NCI-H1436 treated with DMSO at 0.1 percent for 48 hours (cell line): Measurements from ENCODE around the gene ITGA2B.
"Not testable (repeated sequence)": the region's sequence is repeated elsewhere in the genome, so short reads cannot be mapped to it uniquely, and the experiment has no call there.

ENCODE experiments used
- DNase-seq: peaks from one replicate; lab custom pipeline; 2025; lab: John Stamatoyannopoulos, UW

ITGA2B gene

GRCh38 chr17:44351961-44352827 is 37.3 kb downstream of the ITGA2B start:
- DNase-seq: no peak

DNA sequence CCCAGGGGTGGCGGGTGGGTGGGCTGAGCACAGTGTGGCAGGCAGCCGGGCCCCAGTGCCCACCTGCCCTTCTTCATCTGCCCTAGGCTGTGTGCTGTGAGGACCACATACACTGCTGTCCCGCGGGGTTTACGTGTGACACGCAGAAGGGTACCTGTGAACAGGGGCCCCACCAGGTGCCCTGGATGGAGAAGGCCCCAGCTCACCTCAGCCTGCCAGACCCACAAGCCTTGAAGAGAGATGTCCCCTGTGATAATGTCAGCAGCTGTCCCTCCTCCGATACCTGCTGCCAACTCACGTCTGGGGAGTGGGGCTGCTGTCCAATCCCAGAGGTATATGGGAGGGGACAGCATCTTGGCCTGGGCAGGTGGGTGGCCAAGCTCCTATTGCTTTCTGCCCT is 38.0 kb downstream of the ITGA2B start:
- DNase-seq: no peak

DNA sequence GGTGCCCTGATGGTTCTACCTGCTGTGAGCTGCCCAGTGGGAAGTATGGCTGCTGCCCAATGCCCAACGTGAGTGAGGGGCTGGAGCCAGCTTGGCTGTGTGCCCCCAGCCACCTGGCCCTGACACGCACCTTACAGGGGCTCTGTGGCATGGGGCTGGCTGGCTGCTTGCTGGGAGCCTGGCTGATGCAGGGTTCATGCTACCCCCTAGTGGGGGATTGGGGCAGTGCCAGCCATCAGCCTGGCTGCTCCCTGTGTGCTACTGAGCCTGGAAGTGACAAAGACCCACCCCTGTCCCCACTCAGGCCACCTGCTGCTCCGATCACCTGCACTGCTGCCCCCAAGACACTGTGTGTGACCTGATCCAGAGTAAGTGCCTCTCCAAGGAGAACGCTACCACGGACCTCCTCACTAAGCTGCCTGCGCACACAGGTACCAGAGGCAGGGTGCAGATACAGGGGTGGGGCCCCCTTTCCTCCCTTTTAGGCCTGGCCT is 38.7 kb downstream of the ITGA2B start:
- DNase-seq: no peak

DNA sequence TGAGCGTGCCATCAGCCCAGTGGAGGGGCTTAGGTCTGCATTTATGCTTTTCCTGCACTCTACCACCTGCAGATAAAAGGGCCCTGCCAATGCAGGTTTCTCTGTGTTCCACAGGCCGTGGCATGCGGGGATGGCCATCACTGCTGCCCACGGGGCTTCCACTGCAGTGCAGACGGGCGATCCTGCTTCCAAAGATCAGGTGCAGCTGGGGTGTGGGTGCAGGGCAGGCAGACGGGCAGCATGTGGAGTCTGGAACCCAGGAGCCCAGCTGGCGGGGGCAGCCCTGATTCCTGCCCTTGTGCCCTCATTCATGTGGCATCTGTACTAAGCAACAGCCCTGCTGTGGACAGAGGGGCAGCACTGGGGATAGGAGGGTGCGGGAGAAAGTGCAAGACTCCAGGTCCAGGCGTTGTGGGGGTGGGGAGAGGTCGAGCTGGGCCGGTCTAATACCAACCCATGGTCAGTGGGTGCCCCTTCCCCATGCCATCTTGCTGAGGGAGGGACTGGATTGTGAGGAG is 39.8 kb downstream of the ITGA2B start:
- no peak for DNase-seq

GRCh38 chr17:44348988-44349364 is 40.5 kb downstream of the ITGA2B start:
- DNase-seq: no peak

DNA sequence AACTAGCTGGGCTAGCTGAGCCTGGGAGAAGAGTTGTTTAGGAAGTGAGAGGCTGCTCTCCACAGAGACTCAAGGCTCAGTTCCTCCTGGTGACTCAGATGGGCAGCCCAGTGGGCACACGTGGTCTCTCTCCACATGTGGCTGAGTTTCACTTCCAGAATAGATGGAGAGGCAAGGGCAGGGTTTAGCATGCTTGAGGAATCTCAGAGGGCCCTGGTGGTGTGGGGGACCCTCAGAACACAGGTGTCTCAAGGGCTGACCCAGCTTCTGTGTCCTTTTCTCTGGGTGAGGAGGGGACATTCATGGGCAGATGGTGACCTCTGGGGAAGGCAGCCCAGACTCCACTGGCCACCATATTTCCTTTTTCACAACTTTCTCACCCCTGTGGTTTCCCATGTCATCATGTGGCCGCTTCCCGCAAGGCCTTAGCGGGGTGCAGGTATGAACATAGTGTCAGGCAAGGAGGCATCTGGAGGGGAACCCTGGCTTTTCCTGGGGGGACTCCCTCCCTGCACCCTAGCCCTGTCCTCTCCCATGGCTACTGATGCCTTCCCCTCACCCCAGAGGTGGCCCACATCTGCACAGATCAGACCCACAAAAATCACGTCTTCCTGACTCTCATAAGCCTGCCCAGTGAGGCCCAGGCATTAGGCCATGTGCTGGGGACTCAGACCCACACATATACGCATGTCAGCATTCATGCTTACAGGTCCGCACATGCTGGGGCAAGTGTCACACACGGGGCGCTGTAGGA is 41.0 kb downstream of the ITGA2B start:
- no peak for DNase-seq

GRCh38 chr17:44347206-44348055 is 42.0 kb downstream of the ITGA2B start:
- DNase-seq: not testable (repeated sequence)

- no peak for DNase-seq
Observed at GRCh38 chr17:44346064-44346844, 43.2 kb downstream of the ITGA2B start.

DNA sequence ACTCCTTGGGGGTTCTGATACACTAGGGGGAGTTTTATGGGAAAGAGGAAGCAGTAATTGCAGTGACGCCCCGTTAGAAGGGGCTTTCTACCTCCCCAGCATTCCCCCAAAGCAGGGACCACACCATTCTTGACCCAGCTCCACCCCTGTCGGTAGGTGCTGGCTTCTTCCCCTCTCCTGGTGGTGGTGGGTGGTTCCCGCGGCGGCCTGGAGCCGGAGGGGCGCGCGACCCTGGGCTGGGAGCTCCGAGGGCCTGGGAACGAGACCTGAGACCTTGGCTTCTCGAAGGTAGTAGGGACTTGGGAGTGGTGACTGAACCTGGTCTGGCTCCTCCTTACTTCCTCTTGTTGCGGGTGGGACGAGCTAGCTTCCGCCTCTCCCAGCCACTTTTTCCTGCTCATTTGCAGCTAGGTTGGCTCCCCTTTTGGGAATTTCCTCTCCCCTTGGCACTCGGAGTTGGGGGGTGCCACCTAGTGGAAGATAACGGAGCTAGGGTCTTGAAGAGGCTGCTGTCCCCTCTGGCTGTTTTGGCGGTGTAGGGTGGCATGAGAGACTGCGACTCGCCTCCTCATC is 43.9 kb downstream of the ITGA2B start:
- peak; percentile 41 for DNase-seq

- peak; percentile 98 for DNase-seq
Observed at GRCh38 chr17:44344939-44345453, 44.5 kb downstream of the ITGA2B start, which contains the start of gene GRN. Gene GRN, plus strand, starts transcription at chr17:44345302. Its CDS starts 3,863 bp downstream, at chr17:44349165.

GRCh38 chr17:44343510-44344209 is 45.8 kb downstream of the ITGA2B start:
- no peak for DNase-seq

DNA sequence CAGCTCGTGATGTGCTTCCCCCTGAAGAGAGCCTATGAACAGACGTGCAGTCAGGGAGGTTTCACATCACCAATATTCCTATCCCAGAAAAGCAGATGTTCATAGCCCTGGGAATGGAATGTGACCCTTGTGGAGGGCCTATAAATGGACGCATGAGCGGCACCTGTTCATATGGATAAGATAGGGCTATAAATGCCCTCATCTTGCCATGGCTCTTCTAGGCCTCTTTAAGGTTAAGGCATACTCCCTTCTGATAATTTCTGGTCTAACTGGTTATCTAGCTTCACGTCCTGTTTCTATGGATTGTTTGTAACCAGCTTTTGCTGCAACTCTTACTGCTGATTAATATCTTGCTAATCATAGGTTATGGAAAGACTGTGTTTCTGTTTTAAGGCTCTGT is 48.9 kb downstream of the ITGA2B start:
- DNase-seq: not testable (repeated sequence)

- DNase-seq: no peak
Observed at GRCh38 chr17:44338702-44339101, 50.7 kb downstream of the ITGA2B start.

DNA sequence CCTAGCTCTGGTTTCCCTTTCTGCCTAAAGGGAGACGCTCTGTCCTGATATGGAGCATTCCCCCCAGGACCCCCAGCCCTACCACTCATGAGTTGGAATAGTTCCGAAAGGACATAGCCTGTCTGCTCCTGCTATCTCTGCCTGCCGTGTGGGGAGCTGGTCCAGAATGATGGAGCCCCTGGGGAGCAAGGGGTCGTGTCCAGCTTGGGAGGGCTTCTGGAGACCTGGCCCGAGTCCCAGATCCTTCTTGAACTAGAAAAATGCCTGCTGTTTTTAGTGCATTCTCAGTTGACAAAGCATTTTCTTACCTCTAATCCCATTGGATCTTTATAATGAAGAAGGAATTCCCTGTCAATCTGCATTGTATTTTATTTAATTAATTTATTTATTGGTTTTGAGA is 53.5 kb downstream of the ITGA2B start:
- no peak for DNase-seq

DNA sequence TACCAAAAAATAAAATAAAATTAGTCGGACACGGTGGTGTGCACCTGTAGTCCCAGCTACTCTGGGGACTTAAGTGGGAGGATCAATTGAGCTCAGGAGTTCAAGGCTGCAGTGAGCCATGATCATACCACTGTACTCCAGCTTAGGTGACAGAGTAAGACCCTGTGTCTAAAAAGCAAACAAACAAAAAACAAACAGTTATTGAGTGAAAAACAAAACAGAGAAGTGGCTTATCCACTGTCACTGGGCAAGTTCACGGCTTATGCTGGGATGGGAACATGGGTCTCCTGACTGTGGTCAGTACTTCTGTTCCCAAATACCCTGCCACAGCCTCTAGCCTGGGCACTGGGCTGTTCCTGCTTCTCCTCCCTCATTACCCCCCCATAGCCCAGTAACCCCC is 53.9 kb downstream of the ITGA2B start:
- DNase-seq: no peak

- DNase-seq: no peak
Observed at GRCh38 chr17:44334727-44335126, 54.7 kb downstream of the ITGA2B start.

- no peak for DNase-seq
Observed at GRCh38 chr17:44334315-44334714, 55.1 kb downstream of the ITGA2B start.

GRCh38 chr17:44333371-44333770 is 56.1 kb downstream of the ITGA2B start:
- no peak for DNase-seq

DNA sequence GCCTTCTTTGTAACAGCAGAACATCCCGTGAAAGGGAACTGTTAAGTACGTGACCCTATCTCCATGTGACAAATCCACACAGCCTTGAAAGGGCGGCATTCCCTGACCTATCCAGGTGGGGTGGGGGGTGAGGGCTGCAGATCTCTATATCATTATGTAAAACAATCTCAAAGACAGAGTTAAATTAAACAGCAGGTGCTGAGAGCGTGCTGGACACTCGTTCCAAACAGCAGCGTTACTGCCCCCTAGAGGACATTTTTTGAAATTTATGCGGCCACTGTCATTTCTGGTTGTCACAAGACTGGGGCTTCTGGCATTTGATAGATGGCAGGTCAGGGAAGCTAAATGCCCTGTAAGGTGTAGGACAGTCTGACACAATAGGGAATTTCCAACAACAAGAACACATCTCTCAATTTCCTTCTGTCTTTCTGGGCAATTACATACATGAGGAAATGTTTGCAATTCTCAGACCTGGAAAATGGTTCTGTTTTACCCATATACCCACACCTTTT is 58.1 kb downstream of the ITGA2B start:
- DNase-seq: peak; percentile 65

DNA sequence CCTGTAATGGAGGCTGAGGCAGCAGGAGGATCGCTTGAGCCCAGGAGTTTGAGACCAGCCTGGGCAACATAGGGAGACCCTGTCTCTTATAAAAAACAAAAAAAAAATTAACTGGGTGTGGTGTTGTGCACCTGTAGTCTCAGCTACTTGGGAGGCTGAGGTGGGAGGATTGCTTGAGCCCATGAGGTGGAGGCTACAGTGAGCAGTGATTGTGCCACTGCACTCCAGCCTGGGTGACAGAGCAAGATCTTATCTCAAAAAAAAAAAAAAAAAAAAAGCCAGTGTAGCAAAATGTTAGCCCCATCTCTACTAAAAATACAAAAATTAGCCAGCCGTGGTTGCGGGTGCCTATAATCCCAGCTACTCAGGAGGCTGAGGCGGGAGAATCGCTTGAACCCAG is 59.2 kb downstream of the ITGA2B start:
- DNase-seq: not testable (repeated sequence)
